ENCODE data around the gene INPP4A. TPM values are rescaled to one million over a fixed set of nuclear protein-coding genes. Genes with fewer than 3 reads are reported as not detected.
A peak's percentile ranks its signal among the peaks of the same experiment; 100 is the strongest.

INPP4A gene
- total and polyA plus RNA-seq, 5 donors: 5.1 to 18.1 (median 15.8) TPM

- Histone ChIP-seq H3K9me3 (ENCODE audit: control insufficient read depth, low read length) (no peaks in the 10 kb centered on the region), H3K27me3 (ENCODE audit: control insufficient read depth, insufficient read depth) (no peaks in the 10 kb centered on the region), H3K4me1 (ENCODE audit: control insufficient read depth, insufficient read depth, low read length) (peaks cover 9% of the 10 kb centered on the region), H3K4me3 (ENCODE audit: low read length) (no peak overlapping the region), H3K27ac (ENCODE audit: low read length) (no peak overlapping the region)
- DNase-seq (no peak), ATAC-seq (no peak)
- 92% methylated on average over 10 of the region's 10 CpGs for WGBS
- intact Hi-C loops (cut with DNase I): no loop called here
Observed at GRCh38 chr2:98471402-98472131, 26.9 kb downstream of the INPP4A start.

- intact Hi-C loops (cut with DNase I): no loop called here
- Histone ChIP-seq H3K27me3 (ENCODE audit: control insufficient read depth, insufficient read depth) (no peaks in the 10 kb centered on the region), H3K4me1 (ENCODE audit: control insufficient read depth, insufficient read depth, low read length) (peaks cover 11% of the 10 kb centered on the region), H3K4me3 (ENCODE audit: low read length) (no peak overlapping the region), H3K27ac (ENCODE audit: low read length) (no peak overlapping the region), H3K9me3 (ENCODE audit: control insufficient read depth, low read length) (no peaks in the 10 kb centered on the region)
- 82% methylated on average over 5 of the region's 5 CpGs for WGBS
- DNase-seq: no peak
- no peak for ATAC-seq
Observed at GRCh38 chr2:98472132-98472650, 27.5 kb downstream of the INPP4A start.

GRCh38 chr2:98472961-98473746, 28.5 kb downstream of the INPP4A start:
- H3K4me1 ChIP-seq (ENCODE audit: control insufficient read depth, insufficient read depth, low read length): peaks cover 16% of the 10 kb centered on the region
- ATAC-seq (no peak), DNase-seq (no peak)
- intact Hi-C loops (cut with DNase I): no loop called here
- 91% methylated on average over 9 of the region's 9 CpGs for WGBS
- H3K27ac ChIP-seq (ENCODE audit: low read length): no peak overlapping the region
- no peak overlapping the region for H3K4me3 ChIP-seq (ENCODE audit: low read length)
- H3K27me3 ChIP-seq (ENCODE audit: control insufficient read depth, insufficient read depth): no peaks in the 10 kb centered on the region
- H3K9me3 ChIP-seq (ENCODE audit: control insufficient read depth, low read length): no peaks in the 10 kb centered on the region

- intact Hi-C loops (cut with DNase I): no loop called here
- H3K4me3 ChIP-seq (ENCODE audit: low read length): no peak overlapping the region
- H3K27me3 ChIP-seq (ENCODE audit: control insufficient read depth, insufficient read depth): no peaks in the 10 kb centered on the region
- no peak overlapping the region for H3K27ac ChIP-seq (ENCODE audit: low read length)
- H3K4me1 ChIP-seq (ENCODE audit: control insufficient read depth, insufficient read depth, low read length): peaks cover 23% of the 10 kb centered on the region
- DNase-seq: no peak
- H3K9me3 ChIP-seq (ENCODE audit: control insufficient read depth, low read length): no peaks in the 10 kb centered on the region
- WGBS: 81% methylated on average over 10 of the region's 10 CpGs
- ATAC-seq: no peak
Observed at GRCh38 chr2:98473995-98474780, 29.5 kb downstream of the INPP4A start.

GRCh38 chr2:98474979-98475632, 30.4 kb downstream of the INPP4A start:
- DNase-seq: no peak
- Histone ChIP-seq H3K27me3 (ENCODE audit: control insufficient read depth, insufficient read depth) (no peaks in the 10 kb centered on the region), H3K4me1 (ENCODE audit: control insufficient read depth, insufficient read depth, low read length) (peaks cover 32% of the 10 kb centered on the region), H3K9me3 (ENCODE audit: control insufficient read depth, low read length) (no peaks in the 10 kb centered on the region), H3K27ac (ENCODE audit: low read length) (no peak overlapping the region), H3K4me3 (ENCODE audit: low read length) (no peak overlapping the region)
- ATAC-seq: no peak
- 89% methylated on average over 5 of the region's 5 CpGs for WGBS
- intact Hi-C loops (cut with DNase I): no loop called here

GRCh38 chr2:98476192-98476868, 31.7 kb downstream of the INPP4A start:
- no peak overlapping the region for H3K27ac ChIP-seq (ENCODE audit: low read length)
- no peak for ATAC-seq
- peaks cover 36% of the 10 kb centered on the region for H3K4me1 ChIP-seq (ENCODE audit: control insufficient read depth, insufficient read depth, low read length)
- no peaks in the 10 kb centered on the region for H3K9me3 ChIP-seq (ENCODE audit: control insufficient read depth, low read length)
- no peak overlapping the region for H3K4me3 ChIP-seq (ENCODE audit: low read length)
- no peak for DNase-seq
- H3K27me3 ChIP-seq (ENCODE audit: control insufficient read depth, insufficient read depth): no peaks in the 10 kb centered on the region
- 81% methylated on average over 9 of the region's 9 CpGs for WGBS
- intact Hi-C loops (cut with DNase I): no loop called here

GRCh38 chr2:98477036-98477435, 32.4 kb downstream of the INPP4A start:
- no peaks in the 10 kb centered on the region for H3K27me3 ChIP-seq (ENCODE audit: control insufficient read depth, insufficient read depth)
- intact Hi-C loops (cut with DNase I): no loop called here
- DNase-seq (no peak), ATAC-seq (no peak)
- H3K27ac ChIP-seq (ENCODE audit: low read length): no peak overlapping the region
- peaks cover 32% of the 10 kb centered on the region for H3K4me1 ChIP-seq (ENCODE audit: control insufficient read depth, insufficient read depth, low read length)
- WGBS: 97% methylated on average over 10 of the region's 10 CpGs
- no peaks in the 10 kb centered on the region for H3K9me3 ChIP-seq (ENCODE audit: control insufficient read depth, low read length)
- H3K4me3 ChIP-seq (ENCODE audit: low read length): no peak overlapping the region

GRCh38 chr2:98477506-98477905, 32.8 kb downstream of the INPP4A start:
- Histone ChIP-seq H3K4me1 (ENCODE audit: control insufficient read depth, insufficient read depth, low read length) (peaks cover 33% of the 10 kb centered on the region), H3K27ac (ENCODE audit: low read length) (no peak overlapping the region), H3K9me3 (ENCODE audit: control insufficient read depth, low read length) (no peaks in the 10 kb centered on the region), H3K27me3 (ENCODE audit: control insufficient read depth, insufficient read depth) (no peaks in the 10 kb centered on the region), H3K4me3 (ENCODE audit: low read length) (no peak overlapping the region)
- ATAC-seq (no peak), DNase-seq (no peak)
- WGBS: 95% methylated on average over 5 of the region's 5 CpGs
- intact Hi-C loops (cut with DNase I): no loop called here

- intact Hi-C loops (cut with DNase I): no loop called here
- no peak overlapping the region for H3K4me3 ChIP-seq (ENCODE audit: low read length)
- no peaks in the 10 kb centered on the region for H3K9me3 ChIP-seq (ENCODE audit: control insufficient read depth, low read length)
- no peak overlapping the region for H3K27ac ChIP-seq (ENCODE audit: low read length)
- H3K4me1 ChIP-seq (ENCODE audit: control insufficient read depth, insufficient read depth, low read length): peaks cover 33% of the 10 kb centered on the region
- DNase-seq: no peak
- H3K27me3 ChIP-seq (ENCODE audit: control insufficient read depth, insufficient read depth): no peaks in the 10 kb centered on the region
- ATAC-seq: no peak
- WGBS: 74% methylated on average over 8 of the region's 8 CpGs
Observed at GRCh38 chr2:98478088-98478551, 33.5 kb downstream of the INPP4A start.

- DNase-seq (no peak), ATAC-seq (peak in 1 of 2 donors; percentile 19)
- intact Hi-C loops (cut with DNase I): no loop called here
- WGBS: 70% methylated on average over 4 of the region's 4 CpGs
- H3K27me3 ChIP-seq (ENCODE audit: control insufficient read depth, insufficient read depth): no peaks in the 10 kb centered on the region
- H3K4me1 ChIP-seq (ENCODE audit: control insufficient read depth, insufficient read depth, low read length): peaks cover 34% of the 10 kb centered on the region
- no peaks in the 10 kb centered on the region for H3K9me3 ChIP-seq (ENCODE audit: control insufficient read depth, low read length)
- H3K27ac ChIP-seq (ENCODE audit: low read length): no peak overlapping the region
- no peak overlapping the region for H3K4me3 ChIP-seq (ENCODE audit: low read length)
Observed at GRCh38 chr2:98478907-98479306, 34.2 kb downstream of the INPP4A start.

All from right cardiac atrium (tissue), 5 donors.